Amniotic stem cell (primary cell): Measurements from ENCODE around the gene DDHD1.
"Not testable (repeated sequence)": the region's sequence is repeated elsewhere in the genome, so short reads cannot be mapped to it uniquely, and the experiment has no call there.

Experiments
- DNase-seq: peaks from one replicate; lab custom pipeline; 2025; lab: John Stamatoyannopoulos, UW

DDHD1 gene

GRCh38 chr14:53108292-53109104 is 44.6 kb downstream of the DDHD1 start:
- no peak for DNase-seq

GRCh38 chr14:53106768-53107167 is 46.4 kb downstream of the DDHD1 start:
- no peak for DNase-seq

- no peak for DNase-seq
Measured at GRCh38 chr14:53103636-53104340, 49.3 kb downstream of the DDHD1 start.

- DNase-seq: no peak
Measured at GRCh38 chr14:53093206-53093605, 59.9 kb downstream of the DDHD1 start.

GRCh38 chr14:53090853-53091252 is 62.3 kb downstream of the DDHD1 start:
- no peak for DNase-seq

GRCh38 chr14:53084954-53085353 is 68.2 kb downstream of the DDHD1 start:
- DNase-seq: not testable (repeated sequence)

- DNase-seq: no peak
Measured at GRCh38 chr14:53064475-53064874, 88.6 kb downstream of the DDHD1 start.

- no peak for DNase-seq
Measured at GRCh38 chr14:53062856-53063255, 90.3 kb downstream of the DDHD1 start.

GRCh38 chr14:53060046-53060445 is 93.1 kb downstream of the DDHD1 start:
- DNase-seq: no peak

GRCh38 chr14:53055003-53055402 is 98.1 kb downstream of the DDHD1 start:
- DNase-seq: no peak

- DNase-seq: no peak
Measured at GRCh38 chr14:53054457-53054856, 98.7 kb downstream of the DDHD1 start.

- no peak for DNase-seq
Measured at GRCh38 chr14:53048631-53049030, 104.5 kb downstream of the DDHD1 start.

GRCh38 chr14:53047307-53048069 is 105.6 kb downstream of the DDHD1 start:
- no peak for DNase-seq

GRCh38 chr14:53044486-53044885 is 108.6 kb downstream of the DDHD1 start:
- no peak for DNase-seq

- DNase-seq: no peak
Measured at GRCh38 chr14:53043027-53043581, 110.0 kb downstream of the DDHD1 start.

GRCh38 chr14:53042480-53042879 is 110.6 kb downstream of the DDHD1 start:
- DNase-seq: no peak

GRCh38 chr14:53041067-53041466 is 112.1 kb downstream of the DDHD1 start:
- DNase-seq: no peak

- DNase-seq: no peak
Measured at GRCh38 chr14:53038629-53039028, 114.5 kb downstream of the DDHD1 start.

- no peak for DNase-seq
Measured at GRCh38 chr14:53037016-53037415, 116.1 kb downstream of the DDHD1 start.

GRCh38 chr14:53035336-53036210 is 117.5 kb downstream of the DDHD1 start:
- no peak for DNase-seq

GRCh38 chr14:53034688-53035230 is 118.4 kb downstream of the DDHD1 start:
- no peak for DNase-seq
